ENCODE measurements around the gene FMNL2. TPM values are rescaled to one million over a fixed set of nuclear protein-coding genes. Genes with fewer than 3 reads are reported as not detected.

FMNL2 gene
- total RNA-seq, 5 donors from 2014 or later (not counting 1 experiment from before 2014, with no cell fraction given) = 0.63 to 0.96 (median 0.75) TPM

- Mint-ChIP-seq H3K4me3 (no peak overlapping the region), H3K4me1 (no peaks in the 10 kb centered on the region), H3K36me3 (no peaks in the 10 kb centered on the region), H3K27me3 (peaks cover 0 to 6% of the 10 kb centered on the region in 2 donors), H3K9me3 (no peaks in the 10 kb centered on the region), H3K27ac (no peak overlapping the region)
- no peaks in the 10 kb centered on the region for H3K27me3 ChIP-seq (replicated peaks in 1 of 2; ENCODE audit: control insufficient read depth in 2 of 2, extremely low read depth in 1 of 2, insufficient read depth in 2 of 2, low read length in 1 of 2)
- H3K36me3 ChIP-seq (ENCODE audit: control insufficient read depth in 2 of 2, extremely low read depth in 1 of 2, insufficient read depth in 1 of 2, low read length in 1 of 2) = no peaks in the 10 kb centered on the region
- ATAC-seq (replicated peaks in 1 of 4) = no peak
- DNase-seq = no peak
- whole genome bisulfite sequencing (ENCODE audit: insufficient coverage) = no CpG with 5 or more reads among the region's 4 CpGs
- POLR2A ChIA-PET = no interaction called here
- H3K4me1 ChIP-seq (ENCODE audit: control insufficient read depth in 1 of 2, extremely low read depth in 1 of 2, insufficient read depth in 2 of 2, low read length in 2 of 2) = no peaks in the 10 kb centered on the region
- H3K9me3 ChIP-seq = no peaks in the 10 kb centered on the region
- no peak overlapping the region for H3K4me3 ChIP-seq (ENCODE audit: control insufficient read depth in 1 of 2, extremely low read depth in 1 of 2, low read length in 1 of 2)
- no peak overlapping the region for H3K27ac ChIP-seq (ENCODE audit: low read length)
- CTCF ChIA-PET = no interaction called here
Observed at GRCh38 chr2:152543717-152544116, 208.7 kb downstream of the FMNL2 start.

- DNase-seq = no peak
- Mint-ChIP-seq H3K4me1 (no peaks in the 10 kb centered on the region), H3K4me3 (no peak overlapping the region), H3K27me3 (peaks cover 0 to 2% of the 10 kb centered on the region in 2 donors), H3K9me3 (no peaks in the 10 kb centered on the region), H3K36me3 (no peaks in the 10 kb centered on the region), H3K27ac (no peak overlapping the region)
- no peaks in the 10 kb centered on the region for H3K9me3 ChIP-seq
- 75% methylated on average over 2 of the region's 2 CpGs for WGBS (ENCODE audit: insufficient coverage)
- H3K27ac ChIP-seq (ENCODE audit: low read length) = no peak overlapping the region
- ChIA-PET POLR2A (interaction anchor here in 1 of 2 donors (0.6 kb wide), 2 partner anchors 10 to 14 kb away, joined by 3 read pairs; no protein-coding TSS in a partner anchor), CTCF (no interaction called here)
- H3K4me3 ChIP-seq (ENCODE audit: control insufficient read depth in 1 of 2, extremely low read depth in 1 of 2, low read length in 1 of 2) = no peak overlapping the region
- H3K36me3 ChIP-seq (ENCODE audit: control insufficient read depth in 2 of 2, extremely low read depth in 1 of 2, insufficient read depth in 1 of 2, low read length in 1 of 2) = no peaks in the 10 kb centered on the region
- H3K4me1 ChIP-seq (ENCODE audit: control insufficient read depth in 1 of 2, extremely low read depth in 1 of 2, insufficient read depth in 2 of 2, low read length in 2 of 2) = no peaks in the 10 kb centered on the region
- no peaks in the 10 kb centered on the region for H3K27me3 ChIP-seq (replicated peaks in 1 of 2; ENCODE audit: control insufficient read depth in 2 of 2, extremely low read depth in 1 of 2, insufficient read depth in 2 of 2, low read length in 1 of 2)
- ATAC-seq (replicated peaks in 1 of 4) = no peak
Observed at GRCh38 chr2:152544638-152545037, 209.7 kb downstream of the FMNL2 start.

DNA sequence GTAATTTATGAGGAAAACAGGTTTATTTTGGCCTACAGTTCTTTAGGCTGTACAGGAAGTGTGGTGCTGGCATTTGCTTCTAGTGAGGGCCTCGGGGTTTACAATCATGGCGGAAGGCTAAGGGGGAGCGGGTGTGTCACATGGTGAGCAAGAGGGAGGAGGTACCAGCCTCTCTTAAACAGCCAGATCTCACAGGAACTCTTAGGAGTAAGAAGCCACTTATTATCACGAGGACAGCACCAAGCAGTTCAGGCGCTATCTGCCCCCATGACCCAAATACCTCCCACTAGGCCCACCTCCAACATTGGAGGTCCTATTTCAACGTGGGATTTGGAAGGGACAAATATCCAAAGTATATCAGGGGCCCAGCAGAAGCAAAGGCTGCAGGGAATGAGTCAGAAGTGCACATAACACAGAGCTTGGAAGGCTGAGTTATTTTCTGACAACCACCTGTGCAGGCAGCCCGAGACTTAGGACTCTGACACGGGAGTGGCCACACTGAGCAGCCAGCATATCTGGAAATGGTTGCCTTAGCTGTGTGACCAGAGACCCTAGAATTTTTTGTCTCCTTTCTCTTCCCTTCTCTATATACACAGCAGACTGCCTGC, 211.4 kb downstream of the FMNL2 start:
- H3K36me3 Mint-ChIP-seq = no peaks in the 10 kb centered on the region
- H3K27ac Mint-ChIP-seq = no peak overlapping the region
- no peaks in the 10 kb centered on the region for H3K27me3 ChIP-seq (replicated peaks in 1 of 2; ENCODE audit: control insufficient read depth in 2 of 2, extremely low read depth in 1 of 2, insufficient read depth in 2 of 2, low read length in 1 of 2)
- no peak overlapping the region for H3K4me3 Mint-ChIP-seq
- ChIA-PET CTCF (no interaction called here), POLR2A (no interaction called here)
- no peaks in the 10 kb centered on the region for H3K36me3 ChIP-seq (ENCODE audit: control insufficient read depth in 2 of 2, extremely low read depth in 1 of 2, insufficient read depth in 1 of 2, low read length in 1 of 2)
- no peak for DNase-seq
- H3K27ac ChIP-seq (ENCODE audit: low read length) = no peak overlapping the region
- no peaks in the 10 kb centered on the region for H3K27me3 Mint-ChIP-seq
- no peak overlapping the region for H3K4me3 ChIP-seq (ENCODE audit: control insufficient read depth in 1 of 2, extremely low read depth in 1 of 2, low read length in 1 of 2)
- no peaks in the 10 kb centered on the region for H3K4me1 ChIP-seq (ENCODE audit: control insufficient read depth in 1 of 2, extremely low read depth in 1 of 2, insufficient read depth in 2 of 2, low read length in 2 of 2)
- H3K9me3 Mint-ChIP-seq = no peaks in the 10 kb centered on the region
- H3K9me3 ChIP-seq = no peaks in the 10 kb centered on the region
- H3K4me1 Mint-ChIP-seq = no peaks in the 10 kb centered on the region
- WGBS (ENCODE audit: insufficient coverage) = 83% methylated on average over 1 of the region's 8 CpGs
- no peak for ATAC-seq (replicated peaks in 1 of 4)

- Mint-ChIP-seq H3K4me3 (no peak overlapping the region), H3K4me1 (no peaks in the 10 kb centered on the region)
- POLR2A ChIA-PET = no interaction called here
Observed at GRCh38 chr2:152548111-152548875, 213.3 kb downstream of the FMNL2 start.

DNA sequence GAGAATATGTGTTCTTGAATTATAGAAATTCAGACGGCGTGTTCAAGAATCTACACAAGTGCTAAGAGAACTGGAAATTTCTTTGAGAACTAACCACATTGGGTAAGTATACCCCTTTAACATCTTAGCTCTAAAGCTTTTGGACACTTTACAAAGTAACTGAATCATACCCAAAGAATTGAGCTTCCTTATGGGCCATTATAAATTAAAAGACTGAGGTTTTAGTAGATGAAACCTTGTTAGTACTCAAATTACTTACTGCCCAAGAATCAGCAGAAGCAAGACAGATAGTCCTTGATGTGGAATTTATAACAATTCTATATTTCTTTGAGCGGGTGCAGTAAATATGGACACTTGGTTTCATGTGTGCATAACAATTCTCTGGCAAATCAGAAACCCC, 214.0 kb downstream of the FMNL2 start:
- Histone ChIP-seq H3K27me3 (replicated peaks in 1 of 2; ENCODE audit: control insufficient read depth in 2 of 2, extremely low read depth in 1 of 2, insufficient read depth in 2 of 2, low read length in 1 of 2) (no peaks in the 10 kb centered on the region), H3K4me3 (ENCODE audit: control insufficient read depth in 1 of 2, extremely low read depth in 1 of 2, low read length in 1 of 2) (no peak overlapping the region), H3K4me1 (ENCODE audit: control insufficient read depth in 1 of 2, extremely low read depth in 1 of 2, insufficient read depth in 2 of 2, low read length in 2 of 2) (no peaks in the 10 kb centered on the region), H3K9me3 (no peaks in the 10 kb centered on the region), H3K36me3 (ENCODE audit: control insufficient read depth in 2 of 2, extremely low read depth in 1 of 2, insufficient read depth in 1 of 2, low read length in 1 of 2) (no peaks in the 10 kb centered on the region), H3K27ac (ENCODE audit: low read length) (no peak overlapping the region)
- no peak overlapping the region for H3K27ac Mint-ChIP-seq
- no peaks in the 10 kb centered on the region for H3K36me3 Mint-ChIP-seq
- DNase-seq (no peak), ATAC-seq (replicated peaks in 1 of 4) (no peak)
- no peaks in the 10 kb centered on the region for H3K9me3 Mint-ChIP-seq
- no peaks in the 10 kb centered on the region for H3K27me3 Mint-ChIP-seq
- no peak overlapping the region for H3K4me3 Mint-ChIP-seq
- CTCF ChIA-PET = no interaction called here
- no CpG with 5 or more reads among the region's 3 CpGs for WGBS (ENCODE audit: insufficient coverage)
- H3K4me1 Mint-ChIP-seq = no peaks in the 10 kb centered on the region
- POLR2A ChIA-PET = no interaction called here

More at GRCh38 chr2:152548111-152548875, 213.3 kb downstream of the FMNL2 start:
- no peaks in the 10 kb centered on the region for H3K36me3 Mint-ChIP-seq
- no peak for DNase-seq
- Histone ChIP-seq H3K4me1 (ENCODE audit: control insufficient read depth in 1 of 2, extremely low read depth in 1 of 2, insufficient read depth in 2 of 2, low read length in 2 of 2) (no peaks in the 10 kb centered on the region), H3K9me3 (no peaks in the 10 kb centered on the region), H3K27me3 (replicated peaks in 1 of 2; ENCODE audit: control insufficient read depth in 2 of 2, extremely low read depth in 1 of 2, insufficient read depth in 2 of 2, low read length in 1 of 2) (no peaks in the 10 kb centered on the region), H3K27ac (ENCODE audit: low read length) (no peak overlapping the region), H3K36me3 (ENCODE audit: control insufficient read depth in 2 of 2, extremely low read depth in 1 of 2, insufficient read depth in 1 of 2, low read length in 1 of 2) (no peaks in the 10 kb centered on the region), H3K4me3 (ENCODE audit: control insufficient read depth in 1 of 2, extremely low read depth in 1 of 2, low read length in 1 of 2) (no peak overlapping the region)
- ATAC-seq (replicated peaks in 1 of 4) = no peak
- H3K9me3 Mint-ChIP-seq = no peaks in the 10 kb centered on the region
- WGBS (ENCODE audit: insufficient coverage) = 85% methylated on average over 4 of the region's 8 CpGs
- no peaks in the 10 kb centered on the region for H3K27me3 Mint-ChIP-seq
- H3K27ac Mint-ChIP-seq = no peak overlapping the region
- CTCF ChIA-PET = no interaction called here

DNA sequence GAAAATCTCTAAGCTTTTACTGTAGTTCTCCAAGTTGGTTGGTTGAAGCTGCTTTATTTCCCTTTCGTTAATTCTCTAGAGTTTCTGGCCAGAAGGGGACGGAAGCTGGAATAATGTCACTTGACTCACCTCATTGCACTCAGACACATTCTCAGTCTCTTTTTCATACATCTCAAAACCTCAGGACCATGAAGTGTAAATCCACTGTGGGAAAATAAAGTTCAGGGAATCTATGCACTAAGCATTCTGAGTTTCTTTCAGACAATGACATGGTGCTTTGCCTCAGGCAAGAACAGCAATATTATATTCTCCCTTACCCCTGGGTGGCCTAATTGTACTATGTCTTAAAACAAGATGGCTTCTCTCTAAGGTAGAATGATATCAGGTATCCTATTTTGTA, 214.4 kb downstream of the FMNL2 start:
- no peak overlapping the region for H3K4me3 Mint-ChIP-seq
- H3K27ac Mint-ChIP-seq = no peak overlapping the region
- Histone ChIP-seq H3K27me3 (replicated peaks in 1 of 2; ENCODE audit: control insufficient read depth in 2 of 2, extremely low read depth in 1 of 2, insufficient read depth in 2 of 2, low read length in 1 of 2) (no peaks in the 10 kb centered on the region), H3K9me3 (no peaks in the 10 kb centered on the region), H3K4me1 (ENCODE audit: control insufficient read depth in 1 of 2, extremely low read depth in 1 of 2, insufficient read depth in 2 of 2, low read length in 2 of 2) (no peaks in the 10 kb centered on the region), H3K4me3 (ENCODE audit: control insufficient read depth in 1 of 2, extremely low read depth in 1 of 2, low read length in 1 of 2) (no peak overlapping the region), H3K27ac (ENCODE audit: low read length) (no peak overlapping the region), H3K36me3 (ENCODE audit: control insufficient read depth in 2 of 2, extremely low read depth in 1 of 2, insufficient read depth in 1 of 2, low read length in 1 of 2) (no peaks in the 10 kb centered on the region)
- WGBS (ENCODE audit: insufficient coverage) = 100% methylated on average over 1 of the region's 2 CpGs
- ATAC-seq (replicated peaks in 1 of 4) = no peak
- H3K36me3 Mint-ChIP-seq = no peaks in the 10 kb centered on the region
- POLR2A ChIA-PET = no interaction called here
- no peaks in the 10 kb centered on the region for H3K4me1 Mint-ChIP-seq
- no peaks in the 10 kb centered on the region for H3K27me3 Mint-ChIP-seq
- CTCF ChIA-PET = no interaction called here
- no peaks in the 10 kb centered on the region for H3K9me3 Mint-ChIP-seq
- DNase-seq = no peak
